GM19395 (cell line): ENCODE measurements around the gene MDH1.
A peak's percentile ranks its signal among the peaks of the same experiment; 100 is the strongest.

Experiments
- ATAC-seq: cut with Tn5 transposase; IDR thresholded peaks from one replicate; pipeline ENCODE4 v1.9.1; 2021; ENCODE audit warnings: mild to moderate bottlenecking, moderate library complexity; ENCODE audit not compliant: unreplicated experiment

The MDH1 gene

GRCh38 chr2:63628403-63628942, 39.7 kb downstream of the MDH1 start:
- no peak for ATAC-seq

- no peak for ATAC-seq
These were observed 42.7 kb downstream of the MDH1 start for GRCh38 chr2:63631501-63631900.

- ATAC-seq: no peak
These were observed 43.6 kb downstream of the MDH1 start for GRCh38 chr2:63632382-63632781.

- no peak for ATAC-seq
These were observed 50.6 kb downstream of the MDH1 start for GRCh38 chr2:63639344-63639743.

GRCh38 chr2:63642946-63643345, 54.2 kb downstream of the MDH1 start:
- ATAC-seq: no peak

- ATAC-seq: no peak
These were observed 54.7 kb downstream of the MDH1 start for GRCh38 chr2:63643486-63643885.

GRCh38 chr2:63648632-63649031, 59.9 kb downstream of the MDH1 start:
- no peak for ATAC-seq

GRCh38 chr2:63649829-63650228, 61.1 kb downstream of the MDH1 start:
- no peak for ATAC-seq

- no peak for ATAC-seq
These were observed 62.0 kb downstream of the MDH1 start for GRCh38 chr2:63650756-63651155.

GRCh38 chr2:63651356-63651755, 62.6 kb downstream of the MDH1 start:
- no peak for ATAC-seq

- ATAC-seq: no peak
These were observed 63.3 kb downstream of the MDH1 start for GRCh38 chr2:63651861-63652651.

GRCh38 chr2:63652652-63652985, 63.9 kb downstream of the MDH1 start:
- no peak for ATAC-seq

- peak; percentile 87 for ATAC-seq
These were observed 66.2 kb downstream of the MDH1 start for GRCh38 chr2:63654959-63655358.
